GM12878 (cell line): ENCODE results near the gene GRAMD1B. TPM values are rescaled to one million over a fixed set of nuclear protein-coding genes. Genes with fewer than 3 reads are reported as not detected.

Experiments used
- ATAC-seq: fragments of 200-7000 bp; cut with Tn5 transposase; 3 replicates; pipeline ENCODE4 v1.9.1; 2020; ENCODE audit warnings: mild to moderate bottlenecking, moderate library complexity
- BruUV-seq: library from RNA; stranded (reverse); fragments of 400-500 nt; replicated peaks from 2 replicates; lab custom pipeline; 2021; lab: Mats Ljungman, UMichigan
- CTCF ChIA-PET: fragments of 300-600 bp; sonication (Branson Sonifier 250); formaldehyde crosslinking; extraction: SDS; loops from one replicate; lab custom pipeline; 2021; ENCODE audit warnings: inconsistent platforms; lab: Yijun Ruan, JAX
- POLR2A ChIA-PET: fragments of 350-600 bp; formaldehyde crosslinking; extraction: SDS; loops from one replicate; lab custom pipeline; 2021; ENCODE audit warnings: inconsistent platforms; lab: Charles Lee
- RAD21 ChIA-PET: fragments of 300-600 bp; sonication (Branson Sonifier 250); formaldehyde crosslinking; loops from one replicate; lab custom pipeline; 2023; ENCODE audit warnings: antibody characterized with exemption; ENCODE audit not compliant: unreplicated experiment; lab: Charles Lee
- SMC1A ChIA-PET: fragments of 300-600 bp; sonication (Branson Sonifier 250); formaldehyde crosslinking; loops from one replicate; lab custom pipeline; 2023; ENCODE audit not compliant: unreplicated experiment, uncharacterized antibody; lab: Charles Lee
- DNase-seq: peaks from one replicate; pipeline ENCODE4 v3.0.0-alpha.2; 2011; ENCODE audit warnings: low read depth, low spot score
- FAIRE-seq: peaks from 3 replicates; lab custom pipeline; 2011; peaks lifted over from hg19 to GRCh38; lab: Jason Lieb, UNC
- H2AFZ ChIP-seq: 2 replicates; pipeline ENCODE4 v1.6.0; 2011; ENCODE audit warnings: low read depth, low read length, control low read depth; ENCODE audit not compliant: control insufficient read depth
- H3K27ac ChIP-seq: 2 replicates; pipeline ENCODE4 v1.5.1; 2011; ENCODE audit warnings: control low read depth; ENCODE audit not compliant: control insufficient read depth, insufficient read depth
- H3K27me3 ChIP-seq, 2 experiments: replicated peaks in 1 of 2; 2 replicates each; pipeline versions ENCODE4 v1.6.0 to v1.6.1; 2011; ENCODE audit warnings: low read length in 1 of 2; ENCODE audit not compliant: control insufficient read depth in 2 of 2, insufficient read depth in 2 of 2
- H3K36me3 ChIP-seq, 2 experiments: 2 replicates each; pipeline ENCODE4 v1.5.1; 2011; ENCODE audit warnings: low read length in 1 of 2; ENCODE audit not compliant: control insufficient read depth in 2 of 2, insufficient read depth in 2 of 2
- H3K4me1 ChIP-seq: 2 replicates; pipeline ENCODE4 v1.6.1; 2011; ENCODE audit warnings: mild to moderate bottlenecking, low read length, moderate library complexity, mixed read lengths; ENCODE audit not compliant: control insufficient read depth, insufficient read depth
- H3K4me2 ChIP-seq: 2 replicates; pipeline ENCODE4 v1.6.0; 2011; ENCODE audit warnings: control low read depth; ENCODE audit not compliant: control insufficient read depth, insufficient read depth
- H3K4me3 ChIP-seq: fragments of 200-600 bp; sonication (generic); 2 replicates; pipeline ENCODE4 v1.5.1; 2016
- H3K79me2 ChIP-seq: 2 replicates; pipeline ENCODE4 v1.6.0; 2011; ENCODE audit warnings: low read length; ENCODE audit not compliant: control insufficient read depth, insufficient read depth
- H3K9ac ChIP-seq: 2 replicates; pipeline ENCODE4 v1.8.0; 2011; ENCODE audit warnings: low read length, control low read depth, mixed read lengths; ENCODE audit not compliant: control insufficient read depth, insufficient read depth
- H3K9me3 ChIP-seq: replicated peaks from 3 replicates; pipeline ENCODE4 v1.5.1; 2011; ENCODE audit warnings: mild to moderate bottlenecking, low read length; ENCODE audit not compliant: control insufficient read depth, insufficient read depth
- H4K20me1 ChIP-seq: 2 replicates; pipeline ENCODE4 v1.6.0; 2011; ENCODE audit not compliant: control insufficient read depth, insufficient read depth
- BACH1 ChIP-seq: fragments of 450-650 bp; IDR thresholded peaks from 2 replicates; pipeline ENCODE4 v1.6.1; 2017; ENCODE audit warnings: mild to moderate bottlenecking, borderline replicate concordance
- CHD2 ChIP-seq: IDR thresholded peaks from 2 replicates; pipeline ENCODE4 v1.6.1; 2011; ENCODE audit warnings: low read depth, low read length, improper control_type of control experiment, borderline replicate concordance
- LARP7 ChIP-seq: fragments of 450-650 bp; IDR thresholded peaks from 2 replicates; pipeline ENCODE4 v1.6.1; 2017; ENCODE audit warnings: mild to moderate bottlenecking
- MEF2A ChIP-seq: IDR thresholded peaks from 2 replicates; pipeline ENCODE4 v1.6.1; 2011; ENCODE audit warnings: low read depth, mild to moderate bottlenecking, low read length, moderate library complexity; ENCODE audit not compliant: insufficient read depth
- NFYB ChIP-seq: IDR thresholded peaks from 2 replicates; pipeline ENCODE4 v1.6.1; 2011; ENCODE audit warnings: low read depth, mild to moderate bottlenecking, low read length, improper control_type of control experiment, moderate library complexity; ENCODE audit not compliant: insufficient read depth
- NR2F1 ChIP-seq: fragments of 450-650 bp; conservative IDR thresholded peaks from 2 replicates; pipeline ENCODE4 v1.6.1; 2017; ENCODE audit warnings: mild to moderate bottlenecking
- PML ChIP-seq: IDR thresholded peaks from 2 replicates; pipeline ENCODE4 v1.6.1; 2012; ENCODE audit warnings: low read length, inconsistent platforms
- SIN3A ChIP-seq: IDR thresholded peaks from 2 replicates; pipeline ENCODE4 v1.6.1; 2012; ENCODE audit warnings: low read depth, low read length, improper control_type of control experiment
- SMC3 ChIP-seq: IDR thresholded peaks from 2 replicates; pipeline ENCODE4 v1.6.1; 2011; ENCODE audit warnings: low read length, improper control_type of control experiment, borderline replicate concordance
- SPI1 ChIP-seq: IDR thresholded peaks from 2 replicates; pipeline ENCODE4 v1.6.1; 2011; ENCODE audit warnings: low read depth, mild to moderate bottlenecking, low read length, moderate library complexity, borderline replicate concordance; ENCODE audit not compliant: insufficient read depth
- TARDBP ChIP-seq: IDR thresholded peaks from 2 replicates; pipeline ENCODE4 v1.6.1; 2016; ENCODE audit warnings: borderline replicate concordance
- TCF3 ChIP-seq: IDR thresholded peaks from 2 replicates; pipeline ENCODE4 v1.6.1; 2012; ENCODE audit warnings: low read depth, mild to moderate bottlenecking, low read length, borderline replicate concordance; ENCODE audit not compliant: insufficient read depth
- ZBTB4 ChIP-seq: fragments of 450-650 bp; formaldehyde crosslinking; IDR thresholded peaks from 2 replicates; pipeline ENCODE4 v1.4.0; 2022; ENCODE audit warnings: mild to moderate bottlenecking, moderate library complexity
- ZNF217 ChIP-seq: fragments of 450-650 bp; IDR thresholded peaks from 2 replicates; pipeline ENCODE4 v1.6.1; 2017; ENCODE audit warnings: antibody characterized with exemption, mild to moderate bottlenecking
- WGBS: methylation state at CpG from one replicate; pipeline ENCODE4 v1.1.6; 2016; ENCODE audit warnings: low lambda C conversion rate; ENCODE audit not compliant: insufficient replicate concordance, insufficient coverage; ENCODE audit errors: missing lambda C conversion rate; 5-methylcytosine and 5-hydroxymethylcytosine counted together
- in situ Hi-C: fragments of 300-500 bp; cut with MboI; formaldehyde crosslinking; loops from 9 replicates; pipeline ENCODE4 v1.14.3; 2018; ENCODE audit warnings: mixed read lengths
- intact Hi-C: fragments of 100-400 bp; cut with micrococcal nuclease; formaldehyde crosslinking; loops from one replicate; pipeline ENCODE4 v1.14.2; 2022; ENCODE audit not compliant: unreplicated experiment
- polyA plus RNA-seq, 11 experiments: library from polyadenylated mRNA; depleted of rRNA in 4 of 11; unstranded in 6 of 11; stranded (reverse) in 5 of 11; fragments of >200 nt; fragmentation: Nextera tagmentation in 4 of 11; fragmentation: Illumina TruSeq in 1 of 11; extraction: Ambion mirVana in 4 of 11; extraction: Trizol in 1 of 11; gene quantifications; 1 replicate in 1 of 11; 2 replicates in 10 of 11; pipeline versions ENCODE4 v1.2.1 to v1.2.3, GENCODE V29; 2011 to 2016; ENCODE audit warnings: inconsistent platforms in 2 of 11, missing spikeins in 2 of 11, low read depth in 1 of 11
- total RNA-seq, 4 experiments: library from RNA; depleted of rRNA in 3 of 4; stranded (reverse); fragments of >200 nt in 3 of 4; fragmentation: Illumina TruSeq in 1 of 4; extraction: Trizol in 1 of 4; gene quantifications; 2 replicates each; pipeline versions ENCODE4 v1.2.1 to v1.2.3, GENCODE V29; 2013 to 2021
- TF ChIP-seq, protein P1 (sequence below): IDR thresholded peaks from 2 replicates; pipeline ENCODE4 v1.6.1; 2011; ENCODE audit warnings: low read depth, mild to moderate bottlenecking, low read length, moderate library complexity, borderline replicate concordance; ENCODE audit errors: extremely low read depth
- TF ChIP-seq, protein P2 (sequence below): fragments of 150-350 bp; IDR thresholded peaks from 2 replicates; pipeline ENCODE4 v1.6.1; 2016; ENCODE audit warnings: low read depth, low read length

The GRAMD1B gene
- total and polyA plus RNA-seq, 10 of the 15 experiments (the other 5 are each of a cell fraction or from before 2014, with no cell fraction given) = 1.9 to 49.1 (median 26.9) TPM

GRCh38 chr11:123582992-123583504 lies 153.0 kb downstream of the GRAMD1B start (continued):
- TF ChIP-seq, protein P1, sequence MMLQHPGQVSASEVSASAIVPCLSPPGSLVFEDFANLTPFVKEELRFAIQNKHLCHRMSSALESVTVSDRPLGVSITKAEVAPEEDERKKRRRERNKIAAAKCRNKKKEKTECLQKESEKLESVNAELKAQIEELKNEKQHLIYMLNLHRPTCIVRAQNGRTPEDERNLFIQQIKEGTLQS = no peak
- TF ChIP-seq NR2F1 (no peak), NFYB (no peak), SMC3 (no peak), TCF3 (no peak), TARDBP (peak; percentile 83)
- TF ChIP-seq, protein P2, sequence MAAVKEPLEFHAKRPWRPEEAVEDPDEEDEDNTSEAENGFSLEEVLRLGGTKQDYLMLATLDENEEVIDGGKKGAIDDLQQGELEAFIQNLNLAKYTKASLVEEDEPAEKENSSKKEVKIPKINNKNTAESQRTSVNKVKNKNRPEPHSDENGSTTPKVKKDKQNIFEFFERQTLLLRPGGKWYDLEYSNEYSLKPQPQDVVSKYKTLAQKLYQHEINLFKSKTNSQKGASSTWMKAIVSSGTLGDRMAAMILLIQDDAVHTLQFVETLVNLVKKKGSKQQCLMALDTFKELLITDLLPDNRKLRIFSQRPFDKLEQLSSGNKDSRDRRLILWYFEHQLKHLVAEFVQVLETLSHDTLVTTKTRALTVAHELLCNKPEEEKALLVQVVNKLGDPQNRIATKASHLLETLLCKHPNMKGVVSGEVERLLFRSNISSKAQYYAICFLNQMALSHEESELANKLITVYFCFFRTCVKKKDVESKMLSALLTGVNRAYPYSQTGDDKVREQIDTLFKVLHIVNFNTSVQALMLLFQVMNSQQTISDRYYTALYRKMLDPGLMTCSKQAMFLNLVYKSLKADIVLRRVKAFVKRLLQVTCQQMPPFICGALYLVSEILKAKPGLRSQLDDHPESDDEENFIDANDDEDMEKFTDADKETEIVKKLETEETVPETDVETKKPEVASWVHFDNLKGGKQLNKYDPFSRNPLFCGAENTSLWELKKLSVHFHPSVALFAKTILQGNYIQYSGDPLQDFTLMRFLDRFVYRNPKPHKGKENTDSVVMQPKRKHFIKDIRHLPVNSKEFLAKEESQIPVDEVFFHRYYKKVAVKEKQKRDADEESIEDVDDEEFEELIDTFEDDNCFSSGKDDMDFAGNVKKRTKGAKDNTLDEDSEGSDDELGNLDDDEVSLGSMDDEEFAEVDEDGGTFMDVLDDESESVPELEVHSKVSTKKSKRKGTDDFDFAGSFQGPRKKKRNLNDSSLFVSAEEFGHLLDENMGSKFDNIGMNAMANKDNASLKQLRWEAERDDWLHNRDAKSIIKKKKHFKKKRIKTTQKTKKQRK = no peak

DNA sequence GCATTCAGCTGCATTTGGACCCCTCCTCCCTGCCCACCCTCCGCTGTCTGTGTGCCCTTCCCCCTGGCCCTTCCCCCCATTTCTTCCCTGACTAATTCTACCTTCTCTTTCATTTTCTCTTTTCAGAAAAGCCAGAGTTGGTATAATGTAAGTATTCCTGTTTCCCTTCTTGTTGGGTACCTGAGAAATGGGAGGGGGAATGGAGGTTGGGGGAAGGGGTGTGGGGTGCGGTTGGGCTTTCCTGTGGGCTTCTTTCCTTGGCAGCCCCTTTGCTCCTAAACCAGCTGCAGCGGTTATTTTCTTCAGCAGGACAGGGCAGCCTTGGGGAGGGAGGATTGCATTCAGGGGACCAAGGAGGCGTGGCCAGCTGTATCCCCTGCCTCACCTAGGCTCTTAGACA lies 154.1 kb downstream of the GRAMD1B start:
- in situ Hi-C loops = loop anchor here (5.0 kb wide), 1 partner anchor 123 kb away; no protein-coding TSS in a partner anchor
- TF ChIP-seq CHD2 = no peak
- TF ChIP-seq PML = no peak
- TF ChIP-seq LARP7 = no peak
- TF ChIP-seq SIN3A = no peak
- no peak for TF ChIP-seq ZNF217
- no peak for TF ChIP-seq ZBTB4 (CRISPR knock-in tag)
- no peak for TF ChIP-seq BACH1
- TF ChIP-seq SPI1 = no peak
- no peak for TF ChIP-seq MEF2A

More for the DNA sequence above, 154.1 kb downstream of the GRAMD1B start:
- Histone ChIP-seq H3K27ac (no peak overlapping the region), H4K20me1 (no peaks in the 10 kb centered on the region), H3K9ac (no peak overlapping the region), H3K27me3 (no peaks in the 10 kb centered on the region), H3K79me2 (no peaks in the 10 kb centered on the region), H3K4me1 (no peaks in the 10 kb centered on the region), H3K36me3 (peaks cover 0 to 11% of the 10 kb centered on the region in 2 experiments; a peak in 3 of 4 replicates), H3K4me3 (no peak overlapping the region), H3K9me3 (no peaks in the 10 kb centered on the region), H3K4me2 (no peak overlapping the region), H2AFZ (no peak overlapping the region)
- SMC1A ChIA-PET = no interaction called here
- CTCF ChIA-PET = no interaction called here
- no peak for DNase-seq
- no TSS peak for BruUV-seq
- POLR2A ChIA-PET = no interaction called here
- no peak for ATAC-seq
- 56% methylated on average over 3 of the region's 4 CpGs for WGBS
- no peak for FAIRE-seq
- RAD21 ChIA-PET = no interaction called here
- intact Hi-C loops = no loop called here
